ENCODE data around the gene ZNF664.

GRCh38 chr12:124033859-124034258 lies 60.8 kb downstream of the ZNF664 start:
- TF ChIP-seq CTCF (IDR thresholded peaks at IDR 0.05) (no peak), POLR2A (IDR thresholded peaks at IDR 0.05) (no peak)

Data from thyroid gland (tissue), 4 donors.